B cell (primary cell): ENCODE results near the gene CALN1.

Source experiments
- CTCF ChIP-seq: fragments of 200-600 bp; IDR thresholded peaks from one replicate; pipeline ENCODE4 v1.8.0; 2022; ENCODE audit warnings: antibody characterized with exemption, mild to moderate bottlenecking
- EZH2 ChIP-seq: IDR thresholded peaks from 2 replicates; pipeline ENCODE4 v1.6.1; 2012; ENCODE audit warnings: borderline replicate concordance, low read depth, mild to moderate bottlenecking, moderate library complexity, low read length; ENCODE audit not compliant: insufficient read depth, poor library complexity, severe bottlenecking

GRCh38 chr7:71905821-71906220, 506.3 kb downstream of the CALN1 start:
- no peak for TF ChIP-seq CTCF
- TF ChIP-seq EZH2, result no peak
